ENCODE measurements around the gene RNF180. TPM values are rescaled to one million over a fixed set of nuclear protein-coding genes. Genes with fewer than 3 reads are reported as not detected.

Gene RNF180
- total and polyA plus RNA-seq, 2 of the 8 experiments (the other 6 are each of a cell fraction or from before 2014, with no cell fraction given): 0.39 to 2.3 TPM

- TF ChIP-seq CHD2 (IDR thresholded peaks at IDR 0.05; ENCODE audit: low read length) (no peak), NANOG (IDR thresholded peaks at IDR 0.05; ENCODE audit: insufficient read depth, low read depth, low read length, poor library complexity, severe bottlenecking) (no peak)
These were observed 15.8 kb downstream of the RNF180 start (continued) for GRCh38 chr5:64181440-64181839.
